ENCODE results near the gene GNG7.

The GNG7 gene

DNA sequence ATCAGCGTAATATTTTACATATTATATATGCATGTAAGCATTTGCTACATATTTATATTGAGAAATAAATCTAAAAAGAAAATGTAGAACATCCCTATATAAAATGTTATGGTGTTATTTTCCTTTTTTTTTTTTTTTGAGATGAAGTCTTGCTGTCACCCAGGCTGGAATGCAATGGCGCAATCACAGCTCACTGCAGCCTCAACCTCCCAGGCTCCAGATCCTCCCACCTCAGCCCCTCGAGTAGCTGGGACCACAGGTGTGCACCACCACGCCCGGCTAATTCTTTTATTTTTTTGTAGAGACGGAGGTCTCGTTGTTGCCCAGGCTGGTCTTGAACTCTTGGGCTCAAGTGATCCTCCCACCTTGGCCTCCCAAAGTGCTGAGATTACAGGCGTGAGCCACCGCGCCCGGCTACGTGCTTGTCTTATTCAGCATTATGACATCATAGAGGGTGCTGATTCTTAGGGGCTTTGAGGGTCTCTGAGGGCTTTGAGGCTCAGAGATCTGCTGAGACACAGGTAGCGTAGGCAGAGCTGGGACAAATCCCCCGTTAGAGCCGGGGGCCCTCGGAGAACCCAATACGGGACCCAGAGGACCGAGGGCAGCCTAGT, 124.7 kb downstream of the GNG7 start:
- H3K9me3 ChIP-seq (ENCODE audit: insufficient read depth, low read depth, low read length) = no peaks in the 10 kb centered on the region
- no peak overlapping the region for H3K4me2 ChIP-seq (ENCODE audit: low read depth, low read length, poor library complexity, severe bottlenecking)
- H3K4me1 ChIP-seq (ENCODE audit: insufficient read depth, low read length, poor library complexity, severe bottlenecking) = no peaks in the 10 kb centered on the region
- TF ChIP-seq CTCF (conservative IDR thresholded peaks at IDR 0.05; ENCODE audit: low read length) (no peak), EZH2phosphoT487 (IDR thresholded peaks at IDR 0.05; ENCODE audit: borderline replicate concordance) (no peak)
- no peak overlapping the region for H3K4me3 ChIP-seq (ENCODE audit: low read length, poor library complexity, severe bottlenecking)
- H3K9ac ChIP-seq (ENCODE audit: low read depth, low read length, poor library complexity, severe bottlenecking) = no peak overlapping the region
- H3K36me3 ChIP-seq (ENCODE audit: insufficient read depth, low read length) = no peaks in the 10 kb centered on the region
- H3F3A ChIP-seq (ENCODE audit: low read depth) = no peaks in the 10 kb centered on the region
- H3K9me2 ChIP-seq (replicated peaks; ENCODE audit: low read depth, low read length) = no peaks in the 10 kb centered on the region
- H3K79me2 ChIP-seq (ENCODE audit: insufficient read depth, low read length) = no peaks in the 10 kb centered on the region
- H4K20me1 ChIP-seq (ENCODE audit: insufficient read depth, low read length, poor library complexity, severe bottlenecking) = no peaks in the 10 kb centered on the region
- no peak overlapping the region for H2AFZ ChIP-seq (ENCODE audit: low read length)
- H3K27me3 ChIP-seq (ENCODE audit: insufficient read depth, low read length, poor library complexity, severe bottlenecking) = no peaks in the 10 kb centered on the region

DNA sequence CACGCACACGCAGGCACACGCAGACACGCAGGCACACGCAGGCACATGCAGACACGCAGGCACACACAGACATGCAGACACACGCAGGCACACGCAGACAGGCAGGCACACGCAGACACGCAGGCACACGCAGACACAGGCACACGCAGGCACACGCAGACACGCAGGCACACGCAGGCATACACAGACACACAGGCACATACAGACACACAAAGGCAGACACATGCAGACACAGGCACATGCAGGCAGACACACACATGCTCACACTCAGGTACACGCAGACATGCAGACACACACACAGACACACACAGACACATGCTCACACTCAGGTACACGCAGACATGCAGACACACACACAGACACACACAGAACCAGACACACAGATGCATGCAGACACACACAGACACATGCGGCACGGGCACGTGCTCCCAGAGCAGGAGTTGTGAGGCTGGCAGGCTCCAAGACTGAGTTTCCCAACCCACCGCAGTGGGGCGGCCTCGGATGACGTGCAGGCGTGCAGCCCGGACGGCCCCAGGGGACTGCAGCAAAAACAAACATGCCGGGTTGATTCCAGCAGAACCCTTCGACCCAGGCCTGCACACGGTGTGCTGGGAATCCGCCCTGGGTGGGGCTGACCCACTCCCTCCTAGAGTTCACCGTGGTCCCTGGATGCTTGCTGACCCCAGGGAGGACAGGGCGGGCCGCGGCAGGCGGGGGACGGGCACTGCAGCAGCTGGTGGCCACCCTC, 126.6 kb downstream of the GNG7 start:
- H3K4me3 ChIP-seq (ENCODE audit: low read length, poor library complexity, severe bottlenecking) = no peak overlapping the region
- no peaks in the 10 kb centered on the region for H3K79me2 ChIP-seq (ENCODE audit: insufficient read depth, low read length)
- no peaks in the 10 kb centered on the region for H3K36me3 ChIP-seq (ENCODE audit: insufficient read depth, low read length)
- H2AFZ ChIP-seq (ENCODE audit: low read length) = no peak overlapping the region
- H3F3A ChIP-seq (ENCODE audit: low read depth) = no peaks in the 10 kb centered on the region
- H3K9ac ChIP-seq (ENCODE audit: low read depth, low read length, poor library complexity, severe bottlenecking) = no peak overlapping the region
- H4K20me1 ChIP-seq (ENCODE audit: insufficient read depth, low read length, poor library complexity, severe bottlenecking) = no peaks in the 10 kb centered on the region
- no peak for TF ChIP-seq CTCF (conservative IDR thresholded peaks at IDR 0.05; ENCODE audit: low read length)
- no peak for TF ChIP-seq EZH2phosphoT487 (IDR thresholded peaks at IDR 0.05; ENCODE audit: borderline replicate concordance)
- no peaks in the 10 kb centered on the region for H3K9me3 ChIP-seq (ENCODE audit: insufficient read depth, low read depth, low read length)
- H3K4me2 ChIP-seq (ENCODE audit: low read depth, low read length, poor library complexity, severe bottlenecking) = no peak overlapping the region
- no peaks in the 10 kb centered on the region for H3K9me2 ChIP-seq (replicated peaks; ENCODE audit: low read depth, low read length)
- H3K27me3 ChIP-seq (ENCODE audit: insufficient read depth, low read length, poor library complexity, severe bottlenecking) = no peaks in the 10 kb centered on the region
- H3K4me1 ChIP-seq (ENCODE audit: insufficient read depth, low read length, poor library complexity, severe bottlenecking) = no peaks in the 10 kb centered on the region

DNA sequence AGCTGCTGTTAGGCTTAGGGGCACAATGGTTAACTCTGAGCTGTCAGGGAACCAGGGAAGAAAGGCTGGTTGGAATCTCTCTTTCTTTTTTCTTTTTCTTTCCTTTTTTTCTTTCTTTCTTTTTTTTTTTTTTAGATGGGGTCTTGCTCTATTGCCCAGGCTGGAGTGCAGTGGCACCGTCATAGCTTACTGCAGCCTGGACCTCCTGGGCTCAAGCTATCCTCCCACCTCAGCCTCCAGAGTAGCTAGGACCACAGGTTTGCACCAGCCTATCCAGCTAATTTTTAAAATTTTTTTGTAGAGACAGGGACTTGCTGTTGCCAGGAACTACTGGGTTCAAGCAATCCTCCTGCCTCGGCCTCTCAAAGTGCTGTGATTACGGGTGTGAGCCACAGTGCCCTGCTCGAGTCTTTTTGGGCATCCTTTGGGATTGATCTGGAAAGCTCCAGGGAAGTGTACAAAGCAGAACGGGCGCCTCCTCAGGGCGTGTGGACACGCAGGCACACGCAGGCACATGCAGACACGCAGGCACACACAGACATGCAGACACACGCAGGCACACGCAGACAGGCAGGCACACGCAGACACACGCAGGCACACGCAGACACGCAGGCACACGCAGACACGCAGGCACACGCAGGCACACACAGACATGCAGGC, 127.4 kb downstream of the GNG7 start:
- no peaks in the 10 kb centered on the region for H3K4me1 ChIP-seq (ENCODE audit: insufficient read depth, low read length, poor library complexity, severe bottlenecking)
- no peak overlapping the region for H3K4me3 ChIP-seq (ENCODE audit: low read length, poor library complexity, severe bottlenecking)
- no peaks in the 10 kb centered on the region for H3K9me3 ChIP-seq (ENCODE audit: insufficient read depth, low read depth, low read length)

More for the DNA sequence above, 127.4 kb downstream of the GNG7 start:
- no peaks in the 10 kb centered on the region for H3K36me3 ChIP-seq (ENCODE audit: insufficient read depth, low read length)
- no peak overlapping the region for H3K9ac ChIP-seq (ENCODE audit: low read depth, low read length, poor library complexity, severe bottlenecking)
- H3F3A ChIP-seq (ENCODE audit: low read depth) = no peaks in the 10 kb centered on the region
- no peak overlapping the region for H2AFZ ChIP-seq (ENCODE audit: low read length)
- H3K79me2 ChIP-seq (ENCODE audit: insufficient read depth, low read length) = no peaks in the 10 kb centered on the region
- TF ChIP-seq CTCF (conservative IDR thresholded peaks at IDR 0.05; ENCODE audit: low read length) = no peak
- H3K27me3 ChIP-seq (ENCODE audit: insufficient read depth, low read length, poor library complexity, severe bottlenecking) = no peaks in the 10 kb centered on the region
- no peaks in the 10 kb centered on the region for H3K9me2 ChIP-seq (replicated peaks; ENCODE audit: low read depth, low read length)
- H3K4me2 ChIP-seq (ENCODE audit: low read depth, low read length, poor library complexity, severe bottlenecking) = no peak overlapping the region
- H4K20me1 ChIP-seq (ENCODE audit: insufficient read depth, low read length, poor library complexity, severe bottlenecking) = no peaks in the 10 kb centered on the region
